Measurements from ENCODE around the gene FN1.

DNA sequence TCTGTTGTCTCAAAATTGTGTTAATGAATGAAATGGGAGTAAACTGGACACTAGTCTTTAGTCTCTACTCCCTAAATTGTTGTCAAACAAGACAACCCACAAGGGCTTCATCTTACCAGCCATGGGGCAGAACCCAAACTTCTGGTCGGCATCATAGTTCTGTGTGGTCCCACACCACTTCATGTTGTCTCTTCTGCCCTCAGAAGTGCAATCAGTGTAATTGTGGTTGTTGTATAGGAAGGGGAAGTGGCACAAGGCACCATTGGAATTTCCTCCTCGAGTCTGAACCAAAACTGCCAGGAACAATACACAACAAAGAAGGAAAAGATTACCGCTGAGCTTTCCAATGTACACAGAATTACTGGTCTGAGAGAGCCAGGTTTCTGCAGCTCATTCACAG lies 12.6 kb downstream of the FN1 start:
- TF ChIP-seq, protein P1, sequence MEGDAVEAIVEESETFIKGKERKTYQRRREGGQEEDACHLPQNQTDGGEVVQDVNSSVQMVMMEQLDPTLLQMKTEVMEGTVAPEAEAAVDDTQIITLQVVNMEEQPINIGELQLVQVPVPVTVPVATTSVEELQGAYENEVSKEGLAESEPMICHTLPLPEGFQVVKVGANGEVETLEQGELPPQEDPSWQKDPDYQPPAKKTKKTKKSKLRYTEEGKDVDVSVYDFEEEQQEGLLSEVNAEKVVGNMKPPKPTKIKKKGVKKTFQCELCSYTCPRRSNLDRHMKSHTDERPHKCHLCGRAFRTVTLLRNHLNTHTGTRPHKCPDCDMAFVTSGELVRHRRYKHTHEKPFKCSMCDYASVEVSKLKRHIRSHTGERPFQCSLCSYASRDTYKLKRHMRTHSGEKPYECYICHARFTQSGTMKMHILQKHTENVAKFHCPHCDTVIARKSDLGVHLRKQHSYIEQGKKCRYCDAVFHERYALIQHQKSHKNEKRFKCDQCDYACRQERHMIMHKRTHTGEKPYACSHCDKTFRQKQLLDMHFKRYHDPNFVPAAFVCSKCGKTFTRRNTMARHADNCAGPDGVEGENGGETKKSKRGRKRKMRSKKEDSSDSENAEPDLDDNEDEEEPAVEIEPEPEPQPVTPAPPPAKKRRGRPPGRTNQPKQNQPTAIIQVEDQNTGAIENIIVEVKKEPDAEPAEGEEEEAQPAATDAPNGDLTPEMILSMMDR (IDR thresholded peaks at IDR 0.05; ENCODE audit: low read length), result no peak
- no peak for TF ChIP-seq EZH2 (optimal IDR thresholded peaks at IDR 0.05; ENCODE audit: low read depth, low read length)
- no peak for TF ChIP-seq EZH2phosphoT487 (IDR thresholded peaks at IDR 0.05; ENCODE audit: low read length)
